Heart left ventricle (tissue), 16 donors: ENCODE data around the gene MPP4. TPM values are rescaled to one million over a fixed set of nuclear protein-coding genes. Genes with fewer than 3 reads are reported as not detected.

ENCODE experiments used
- ATAC-seq, 4 donors: fragments of 200-7000 bp; cut with Tn5 transposase; one replicate each; pipeline ENCODE4 v1.9.1; 2020 to 2022; ENCODE audit warnings: moderate library complexity in 4 of 4, mild to moderate bottlenecking in 3 of 4, moderate number of reproducible peaks in 1 of 4
- DNase-seq, 5 donors: peaks; one replicate each; pipeline ENCODE4 v3.0.0-alpha.2; 2020
- H3K27ac ChIP-seq, 12 donors: fragments of 200-600 bp; sonication (generic) in 4 of 12; one replicate each; pipeline versions ENCODE4 v1.5.0 to v1.8.0; 2016 to 2022; ENCODE audit warnings: mild to moderate bottlenecking in 2 of 12
- H3K27me3 ChIP-seq, 9 donors: fragments of 200-600 bp; sonication (generic) in 2 of 9; one replicate each; pipeline versions ENCODE4 v1.5.1 to v1.8.0; 2016 to 2022; ENCODE audit warnings: mild to moderate bottlenecking in 3 of 9
- H3K36me3 ChIP-seq, 9 donors: fragments of 200-600 bp; sonication (generic) in 2 of 9; one replicate each; pipeline versions ENCODE4 v1.5.0 to v1.8.0; 2018 to 2022; ENCODE audit warnings: mild to moderate bottlenecking in 2 of 9
- H3K4me1 ChIP-seq, 12 donors: fragments of 200-600 bp; sonication (generic) in 4 of 12; one replicate each; pipeline versions ENCODE4 v1.5.0 to v1.8.0; 2016 to 2022; ENCODE audit warnings: mild to moderate bottlenecking in 3 of 12
- H3K4me3 ChIP-seq, 12 donors: fragments of 200-600 bp; sonication (generic) in 4 of 12; one replicate each; pipeline versions ENCODE4 v1.5.0 to v1.8.0; 2017 to 2022; ENCODE audit warnings: mild to moderate bottlenecking in 9 of 12, moderate library complexity in 4 of 12
- H3K9me3 ChIP-seq, 12 donors: fragments of 200-600 bp; sonication (generic) in 4 of 12; one replicate each; pipeline versions ENCODE4 v1.5.0 to v1.8.0; 2016 to 2022; ENCODE audit warnings: mild to moderate bottlenecking in 1 of 12
- POLR2A ChIP-seq, 2 donors: fragments of 450-650 bp; IDR thresholded peaks; one replicate each; pipeline ENCODE4 v1.6.1; 2017; ENCODE audit warnings: antibody characterized with exemption in 2 of 2, mild to moderate bottlenecking in 2 of 2, moderate library complexity in 2 of 2
- WGBS, 4 donors: extraction: QIAGEN DNeasy Blood & Tissue Kit in 2 of 4; methylation state at CpG; one replicate each; pipeline versions ENCODE4 v1.1.5 to v1.1.7; 2013 to 2018; 5-methylcytosine and 5-hydroxymethylcytosine counted together
- intact Hi-C, 10 donors: fragments of 100-400 bp; cut with DNase I; formaldehyde crosslinking; loops; one replicate each; pipeline versions ENCODE4 v1.11.1 to v1.14.2; 2022
- polyA plus RNA-seq, 2 donors: library from polyadenylated mRNA; stranded (reverse); fragments of 200-250 nt; gene quantifications; one replicate each; pipeline ENCODE4 v1.2.3, GENCODE V29; 2013
- total RNA-seq, 9 donors: library from RNA; depleted of rRNA in 2 of 9; stranded (reverse); fragments of >200 nt in 2 of 9; fragmentation: NEBNext Ultra II Directional in 3 of 9; extraction: Animal tissue kit (Norgen Biotek cat#: 25700) in 3 of 9; gene quantifications; one replicate each; pipeline versions ENCODE4 v1.1.0 to v1.2.4, GENCODE V29; 2016 to 2023
- TF ChIP-seq, protein P1 (sequence below), 12 donors: fragments of 200-600 bp; sonication (generic) in 4 of 12; IDR thresholded peaks; one replicate each; pipeline versions ENCODE4 v1.5.0 to v1.8.0; 2018 to 2022; ENCODE audit warnings: antibody characterized with exemption in 12 of 12, mild to moderate bottlenecking in 5 of 12
- donor health status: ischemic (EF 13 %, LVEDD 7.1; RV severe dilation, severe dysfunction).
- donor health status: healthy with polysubstance abuse.
- donor health status: DM: no; HTN: yes; CAD: no.
- donor health status: DM: no; HTN: no; CAD: no.
- donor health status: ischemic (EF 25% LVEDD 6.9; RV normal size, moderate dysfunction).
- donor health status: ischemic (EF 25% LVEDD 5.7; RV mildly dilated, moderate dysfunction).
- donor health status: healthy.
- donor health status: DM: yes; HTN: yes; CAD: no.
- donor health status: ischemic (EF 35%, LVEDD 5.7; RV mildly dilated, moderate dysfunction).
- donor health status: nonischemic (EF 11% LVEDD 7.7; RV severe dilation, severe dysfunction).
- donor health status: DM: yes; HTN: yes; CAD: no.
- donor health status: PGD.
- donor health status: ischemic (EF 29% LVEDD 5.4; RV normal size, mild dysfunction).
- donor health status: nonischemic (EF 23%, LVEDD 6.1; RV moderate dilation, normal function).

MPP4 gene
- total and polyA plus RNA-seq, 11 donors: 0.24 to 0.25 (median 0.24) TPM; not detected in 8

DNA sequence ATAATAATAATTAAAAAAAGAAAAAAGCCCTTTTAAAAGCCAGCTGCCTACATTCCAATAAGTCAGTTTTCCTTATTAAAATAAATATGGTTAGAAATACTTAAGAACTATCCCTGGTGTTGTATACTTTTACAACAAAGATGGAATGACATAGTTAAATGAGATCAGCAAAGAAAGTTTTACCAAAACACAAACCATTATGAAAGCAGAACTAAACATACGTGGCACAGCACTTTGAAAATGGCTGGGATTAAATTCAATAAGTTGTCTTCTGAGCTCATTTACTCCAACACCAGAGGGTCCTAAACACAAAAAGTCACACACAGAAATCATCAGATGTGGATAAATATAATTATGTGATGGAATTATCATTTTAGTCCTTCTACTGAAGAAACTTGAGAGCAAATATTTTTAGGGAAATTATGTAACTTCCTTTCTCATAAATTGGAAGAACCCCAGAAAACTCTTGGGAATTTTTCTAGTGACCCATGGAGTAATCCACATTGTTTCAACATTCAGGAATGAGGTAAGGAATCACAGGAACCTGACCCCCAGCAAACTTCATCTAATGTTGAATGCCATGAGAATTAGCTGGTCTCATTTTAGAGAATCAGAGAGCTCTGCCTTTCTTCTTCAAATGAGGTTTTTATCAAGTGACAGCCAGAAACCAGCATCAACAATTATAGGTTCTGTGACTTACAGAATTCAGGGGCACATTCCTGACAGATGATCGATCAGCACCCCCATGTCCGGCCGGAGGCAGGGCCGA lies 43.6 kb downstream of the MPP4 start:
- intact Hi-C loops: no loop called here
- Histone ChIP-seq H3K27me3 (no peaks in the 10 kb centered on the region), H3K4me3 (no peak overlapping the region), H3K4me1 (peaks cover 0 to 13% (median 0%) of the 10 kb centered on the region in 12 donors), H3K9me3 (no peaks in the 10 kb centered on the region), H3K36me3 (no peaks in the 10 kb centered on the region), H3K27ac (peak overlapping the region in 3 of 12 donors; percentile 10 to 33 (median 29))
- ATAC-seq: no peak
- no peak for DNase-seq
- WGBS, 4 donors: 55 to 78% (median 67%) methylated on average over 5 of the region's 5 CpGs
- TF ChIP-seq, protein P1, sequence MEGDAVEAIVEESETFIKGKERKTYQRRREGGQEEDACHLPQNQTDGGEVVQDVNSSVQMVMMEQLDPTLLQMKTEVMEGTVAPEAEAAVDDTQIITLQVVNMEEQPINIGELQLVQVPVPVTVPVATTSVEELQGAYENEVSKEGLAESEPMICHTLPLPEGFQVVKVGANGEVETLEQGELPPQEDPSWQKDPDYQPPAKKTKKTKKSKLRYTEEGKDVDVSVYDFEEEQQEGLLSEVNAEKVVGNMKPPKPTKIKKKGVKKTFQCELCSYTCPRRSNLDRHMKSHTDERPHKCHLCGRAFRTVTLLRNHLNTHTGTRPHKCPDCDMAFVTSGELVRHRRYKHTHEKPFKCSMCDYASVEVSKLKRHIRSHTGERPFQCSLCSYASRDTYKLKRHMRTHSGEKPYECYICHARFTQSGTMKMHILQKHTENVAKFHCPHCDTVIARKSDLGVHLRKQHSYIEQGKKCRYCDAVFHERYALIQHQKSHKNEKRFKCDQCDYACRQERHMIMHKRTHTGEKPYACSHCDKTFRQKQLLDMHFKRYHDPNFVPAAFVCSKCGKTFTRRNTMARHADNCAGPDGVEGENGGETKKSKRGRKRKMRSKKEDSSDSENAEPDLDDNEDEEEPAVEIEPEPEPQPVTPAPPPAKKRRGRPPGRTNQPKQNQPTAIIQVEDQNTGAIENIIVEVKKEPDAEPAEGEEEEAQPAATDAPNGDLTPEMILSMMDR (IDR thresholded peaks at IDR 0.05): no peak
- no peak for TF ChIP-seq POLR2A (IDR thresholded peaks at IDR 0.05)

DNA sequence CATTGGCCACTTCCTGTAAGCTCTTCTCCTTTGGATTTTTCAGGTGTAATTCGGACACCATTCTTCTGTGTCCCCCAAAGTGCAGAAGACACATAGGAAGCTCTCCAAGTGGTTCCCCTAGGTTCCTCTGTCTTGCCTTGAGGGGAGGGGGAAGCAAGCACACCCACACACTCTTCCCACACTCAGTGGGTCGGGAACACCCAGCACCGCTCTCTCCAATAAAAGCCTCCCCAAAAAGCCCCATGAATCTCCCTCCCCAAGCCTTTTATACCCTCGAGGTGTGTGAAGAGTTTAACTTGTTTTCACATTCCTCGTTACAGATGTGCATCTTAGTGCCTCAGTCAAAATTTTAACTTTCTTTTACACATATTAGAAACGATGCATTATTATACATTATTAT lies 45.2 kb downstream of the MPP4 start:
- peak overlapping the region in 7 of 12 donors; percentile 10 to 67 (median 60) for H3K27ac ChIP-seq

GRCh38 chr2:201649442-201649841 lies 49.0 kb downstream of the MPP4 start:
- H3K4me3 ChIP-seq: no peak overlapping the region
- 93 to 100% (median 97%) methylated on average over 2 of the region's 2 CpGs for WGBS, 4 donors
- peaks cover 0 to 8% (median 0%) of the 10 kb centered on the region in 12 donors for H3K4me1 ChIP-seq
- no peaks in the 10 kb centered on the region for H3K27me3 ChIP-seq
- ATAC-seq (no peak), DNase-seq (no peak)
- no peaks in the 10 kb centered on the region for H3K9me3 ChIP-seq
- intact Hi-C loops: no loop called here
- TF ChIP-seq, protein P1 (IDR thresholded peaks at IDR 0.05): no peak
- no peak for TF ChIP-seq POLR2A (IDR thresholded peaks at IDR 0.05)
- no peak overlapping the region for H3K27ac ChIP-seq
- no peaks in the 10 kb centered on the region for H3K36me3 ChIP-seq

More for the DNA sequence above, 45.2 kb downstream of the MPP4 start:
- no peaks in the 10 kb centered on the region for H3K27me3 ChIP-seq
- no peak overlapping the region for H3K4me3 ChIP-seq
- H3K36me3 ChIP-seq: no peaks in the 10 kb centered on the region
- H3K9me3 ChIP-seq: no peaks in the 10 kb centered on the region
- no peak for TF ChIP-seq POLR2A (IDR thresholded peaks at IDR 0.05)
- TF ChIP-seq, protein P1 (IDR thresholded peaks at IDR 0.05): no peak
- intact Hi-C loops: no loop called here
- DNase-seq (no peak), ATAC-seq (peak in 1 of 4 donors; percentile 13)
- WGBS, 4 donors: 86 to 91% (median 90%) methylated on average over 6 of the region's 6 CpGs
- H3K4me1 ChIP-seq: peaks cover 0 to 13% (median 0%) of the 10 kb centered on the region in 12 donors

- Histone ChIP-seq H3K27ac (no peak overlapping the region), H3K36me3 (no peaks in the 10 kb centered on the region), H3K9me3 (no peaks in the 10 kb centered on the region), H3K27me3 (no peaks in the 10 kb centered on the region), H3K4me1 (peaks cover 0 to 13% (median 6%) of the 10 kb centered on the region in 12 donors), H3K4me3 (no peak overlapping the region)
- TF ChIP-seq, protein P1 (IDR thresholded peaks at IDR 0.05): no peak
- TF ChIP-seq POLR2A (IDR thresholded peaks at IDR 0.05): no peak
- intact Hi-C loops: no loop called here
- DNase-seq (no peak), ATAC-seq (no peak)
- WGBS, 4 donors: 88 to 93% (median 92%) methylated on average over 5 of the region's 5 CpGs
These were observed 51.0 kb downstream of the MPP4 start for GRCh38 chr2:201647431-201647830.
